Peyer's patch (tissue), 4 donors: ENCODE measurements around the gene ANKMY1. TPM values are rescaled to one million over a fixed set of nuclear protein-coding genes. Genes with fewer than 3 reads are reported as not detected.

Experiments used
- DNase-seq, 3 donors: peaks; one replicate each; pipeline ENCODE4 v3.0.0-alpha.2; 2017 to 2019
- H3K27ac ChIP-seq, 4 donors: fragments of 200-600 bp; sonication (generic); one replicate each; pipeline ENCODE4 v1.5.1; 2016 to 2019
- H3K27me3 ChIP-seq, 2 donors: fragments of 200-600 bp; sonication (generic); one replicate each; pipeline ENCODE4 v1.5.1; 2019
- H3K36me3 ChIP-seq, 3 donors: fragments of 200-600 bp; sonication (generic); one replicate each; pipeline ENCODE4 v1.5.1; 2016 to 2019
- H3K4me1 ChIP-seq, 4 donors: fragments of 200-600 bp; sonication (generic); one replicate each; pipeline ENCODE4 v1.5.1; 2016 to 2019
- H3K4me3 ChIP-seq, 4 donors: fragments of 200-600 bp; sonication (generic); 1 replicate in 3 of 4; 2 replicates in 1 of 4; pipeline ENCODE4 v1.5.1; 2016 to 2019; ENCODE audit warnings: mild to moderate bottlenecking in 1 of 4
- H3K9me3 ChIP-seq, 4 donors: fragments of 200-600 bp; sonication (generic); one replicate each; pipeline ENCODE4 v1.5.1; 2016 to 2019; ENCODE audit warnings: mild to moderate bottlenecking in 1 of 4
- POLR2A ChIP-seq, 2 donors: fragments of 450-650 bp; IDR thresholded peaks; one replicate each; pipeline ENCODE4 v1.5.1; 2017; ENCODE audit warnings: antibody characterized with exemption in 2 of 2, mild to moderate bottlenecking in 2 of 2, moderate library complexity in 2 of 2
- total RNA-seq, 4 donors: library from RNA; depleted of rRNA; stranded (reverse); fragments of >200 nt; gene quantifications; one replicate each; pipeline ENCODE4 v1.1.0, GENCODE V29; 2016
- TF ChIP-seq, protein P1 (sequence below), 6 experiments: fragments of 450-650 bp in 4 of 6; fragments of 200-600 bp in 2 of 6; sonication (generic) in 1 of 6; IDR thresholded peaks; one replicate each; pipeline ENCODE4 v1.5.1; 2017 to 2019; ENCODE audit warnings: antibody characterized with exemption in 6 of 6, mild to moderate bottlenecking in 3 of 6, moderate library complexity in 1 of 6

ANKMY1 gene
- total RNA-seq, 4 donors from 2014 or later, result 27.8 to 89.1 (median 40.1) TPM

DNA sequence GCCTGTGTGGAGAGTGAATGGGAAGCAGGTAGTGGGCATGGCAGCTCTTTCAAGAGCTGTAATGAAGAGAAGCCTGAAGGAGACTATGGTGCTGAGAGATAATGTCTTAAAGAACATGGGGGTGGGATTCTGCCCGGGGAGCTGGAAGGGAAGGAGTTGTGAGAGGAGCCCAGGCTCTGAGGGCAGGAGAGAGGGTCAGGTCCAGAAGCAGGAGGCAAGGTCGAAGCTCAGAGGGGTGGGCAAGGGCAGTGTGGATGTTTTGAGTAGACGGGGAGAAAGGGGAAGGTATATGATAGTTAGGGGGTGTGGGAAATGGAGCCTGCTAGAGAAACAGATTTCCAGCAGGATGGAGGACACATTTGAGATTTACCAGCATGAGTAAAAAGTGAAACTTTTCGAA, 30.9 kb upstream of the ANKMY1 start:
- TF ChIP-seq, protein P1, sequence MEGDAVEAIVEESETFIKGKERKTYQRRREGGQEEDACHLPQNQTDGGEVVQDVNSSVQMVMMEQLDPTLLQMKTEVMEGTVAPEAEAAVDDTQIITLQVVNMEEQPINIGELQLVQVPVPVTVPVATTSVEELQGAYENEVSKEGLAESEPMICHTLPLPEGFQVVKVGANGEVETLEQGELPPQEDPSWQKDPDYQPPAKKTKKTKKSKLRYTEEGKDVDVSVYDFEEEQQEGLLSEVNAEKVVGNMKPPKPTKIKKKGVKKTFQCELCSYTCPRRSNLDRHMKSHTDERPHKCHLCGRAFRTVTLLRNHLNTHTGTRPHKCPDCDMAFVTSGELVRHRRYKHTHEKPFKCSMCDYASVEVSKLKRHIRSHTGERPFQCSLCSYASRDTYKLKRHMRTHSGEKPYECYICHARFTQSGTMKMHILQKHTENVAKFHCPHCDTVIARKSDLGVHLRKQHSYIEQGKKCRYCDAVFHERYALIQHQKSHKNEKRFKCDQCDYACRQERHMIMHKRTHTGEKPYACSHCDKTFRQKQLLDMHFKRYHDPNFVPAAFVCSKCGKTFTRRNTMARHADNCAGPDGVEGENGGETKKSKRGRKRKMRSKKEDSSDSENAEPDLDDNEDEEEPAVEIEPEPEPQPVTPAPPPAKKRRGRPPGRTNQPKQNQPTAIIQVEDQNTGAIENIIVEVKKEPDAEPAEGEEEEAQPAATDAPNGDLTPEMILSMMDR (IDR thresholded peaks at IDR 0.05), result no peak
- no peak for TF ChIP-seq POLR2A (IDR thresholded peaks at IDR 0.05)
- no peak overlapping the region for H3K4me3 ChIP-seq
- H3K27ac ChIP-seq, result no peak overlapping the region

DNA sequence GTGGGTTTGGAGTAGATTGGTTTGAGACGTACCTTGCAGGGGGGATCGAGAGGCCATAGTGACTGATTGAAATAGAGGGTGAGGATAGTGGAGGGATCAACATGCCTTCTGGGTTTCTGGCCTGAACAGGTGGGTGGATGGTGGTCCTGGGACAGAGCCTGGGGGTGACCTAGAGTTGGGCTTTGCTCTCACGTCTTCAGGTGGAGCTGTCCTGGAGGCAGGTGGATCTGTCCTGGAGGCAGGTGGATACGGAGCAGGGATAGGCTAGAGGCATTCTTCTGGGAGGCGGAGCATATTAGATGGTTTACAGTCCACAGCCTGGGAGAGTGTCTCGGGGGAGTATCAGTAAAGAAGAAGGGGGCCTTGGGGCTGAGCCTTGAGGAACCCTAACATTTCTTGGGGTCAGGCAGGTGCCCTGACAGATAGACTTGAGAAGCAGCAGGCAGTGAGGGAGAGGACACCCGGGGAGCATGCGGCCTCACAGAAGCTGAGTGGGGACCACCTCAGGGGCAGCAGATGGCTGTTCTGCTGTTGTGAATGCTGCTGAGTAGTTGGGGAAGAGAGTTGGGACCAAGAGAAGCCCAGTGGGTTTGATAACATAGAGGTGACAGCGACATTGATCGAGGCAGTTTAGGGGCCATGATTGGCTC, 30.3 kb upstream of the ANKMY1 start:
- peak in 1 of 3 donors; percentile 39 for DNase-seq
- Histone ChIP-seq H3K9me3 (no peaks in the 10 kb centered on the region), H3K27me3 (no peaks in the 10 kb centered on the region), H3K4me3 (peak overlapping the region in 2 of 4 donors; percentile 66 to 98), H3K27ac (no peak overlapping the region), H3K4me1 (peaks cover 15 to 31% (median 17%) of the 10 kb centered on the region in 4 donors), H3K36me3 (peaks cover 0 to 38% (median 0%) of the 10 kb centered on the region in 3 donors)
- TF ChIP-seq, protein P1 (IDR thresholded peaks at IDR 0.05), result no peak
- no peak for TF ChIP-seq POLR2A (IDR thresholded peaks at IDR 0.05)

More for the DNA sequence above, 30.9 kb upstream of the ANKMY1 start:
- Histone ChIP-seq H3K36me3 (peaks cover 0 to 38% (median 0%) of the 10 kb centered on the region in 3 donors), H3K4me1 (peaks cover 15 to 31% (median 17%) of the 10 kb centered on the region in 4 donors), H3K9me3 (no peaks in the 10 kb centered on the region), H3K27me3 (no peaks in the 10 kb centered on the region)
- DNase-seq, result peak in 1 of 3 donors; percentile 19

DNA sequence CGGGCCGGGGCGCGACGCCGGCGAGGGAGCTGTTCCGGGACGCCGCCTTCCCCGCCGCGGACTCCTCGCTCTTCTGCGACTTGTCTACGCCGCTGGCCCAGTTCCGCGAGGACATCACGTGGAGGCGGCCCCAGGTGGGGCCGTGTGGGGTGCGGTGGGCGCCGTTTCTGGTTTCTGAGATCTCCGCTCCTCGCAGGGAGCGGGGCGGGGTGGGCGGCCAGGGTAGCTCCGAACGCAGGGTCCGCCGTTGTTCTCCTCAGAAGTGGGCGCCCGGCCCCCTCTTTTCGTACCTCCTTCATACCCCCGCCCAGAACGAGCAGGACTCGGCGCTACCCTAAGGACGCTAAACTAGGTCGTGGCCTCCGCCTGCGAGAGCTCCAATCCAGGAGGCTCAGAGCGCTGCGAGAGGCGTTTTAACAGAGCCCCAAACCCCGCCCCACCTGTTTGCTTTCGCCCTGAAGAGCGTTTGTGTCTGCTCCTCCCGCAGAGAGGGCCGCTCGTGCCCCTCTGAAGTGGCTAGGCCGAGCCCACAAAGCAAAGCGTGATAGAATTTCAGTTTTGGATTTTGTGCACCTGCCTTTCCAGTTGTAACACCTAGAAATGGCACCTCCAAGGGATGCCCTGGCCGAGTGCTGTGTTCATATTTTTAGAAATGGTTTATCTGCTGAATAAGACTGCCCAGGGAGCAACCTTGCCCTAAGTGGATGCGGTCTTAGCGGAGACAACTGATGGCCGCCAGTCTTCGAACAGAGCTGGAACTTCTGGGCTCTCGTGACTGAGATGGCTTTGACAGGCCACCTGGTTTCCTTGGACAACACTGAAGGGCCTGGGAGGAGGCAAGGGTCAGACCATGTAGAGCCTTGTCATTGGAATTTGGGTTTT, 29.4 kb upstream of the ANKMY1 start:
- peak overlapping the region; percentile 82 to 99 (median 90) for H3K27ac ChIP-seq
- DNase-seq, result peak; percentile 39 to 69 (median 60)
- peak overlapping the region; percentile 66 to 98 (median 79) for H3K4me3 ChIP-seq
- no peak for TF ChIP-seq POLR2A (IDR thresholded peaks at IDR 0.05)
- TF ChIP-seq, protein P1 (IDR thresholded peaks at IDR 0.05), result no peak
- H3K4me1 ChIP-seq, result peaks cover 15 to 31% (median 17%) of the 10 kb centered on the region in 4 donors
- peaks cover 0 to 29% (median 0%) of the 10 kb centered on the region in 3 donors for H3K36me3 ChIP-seq
- H3K27me3 ChIP-seq, result no peaks in the 10 kb centered on the region
- no peaks in the 10 kb centered on the region for H3K9me3 ChIP-seq

DNA sequence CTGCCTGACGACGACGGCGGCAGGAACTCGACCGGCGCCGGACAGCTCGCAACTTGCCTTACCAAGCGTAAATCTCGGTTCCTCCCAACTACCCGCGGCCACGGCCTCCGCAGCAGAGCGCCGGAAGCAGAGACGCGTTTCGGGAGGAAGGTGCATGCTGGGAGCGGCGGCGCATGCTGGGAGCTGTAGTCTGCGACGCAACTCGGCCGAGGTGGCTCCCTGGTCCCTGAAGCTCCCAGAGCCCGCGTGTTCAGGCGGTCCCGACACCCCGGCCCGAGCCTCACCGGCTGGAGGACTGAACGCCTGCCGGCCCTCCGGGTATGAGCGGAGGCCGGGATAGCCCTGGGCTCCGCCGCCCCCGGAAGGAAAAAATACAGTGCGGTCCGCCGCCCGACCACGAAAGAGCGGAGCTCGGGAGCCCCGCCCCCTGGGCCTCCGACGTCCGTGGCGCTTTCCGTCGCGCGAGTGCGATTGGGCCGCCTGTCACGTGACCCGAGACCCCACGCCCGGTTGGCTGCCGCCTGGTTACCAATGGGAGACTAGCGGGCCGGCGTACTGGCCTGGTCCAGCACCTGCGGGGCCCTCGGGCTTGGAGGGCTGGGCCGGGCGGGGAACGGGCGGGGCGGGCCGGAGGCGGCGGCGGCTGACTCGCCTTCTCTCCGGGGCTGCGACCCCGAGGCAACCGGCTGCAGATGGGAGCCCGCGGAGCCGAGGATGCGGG, 28.6 kb upstream of the ANKMY1 start, which contains the start of gene CAPN10:
TSS of gene CAPN10 (plus strand) at position 537 of the 721 bp plus-strand sequence. CDS start at position 715, 178 bp downstream.
- DNase-seq, result peak; percentile 97 to 99 (median 99)
- Histone ChIP-seq H3K4me1 (peaks cover 15 to 31% (median 17%) of the 10 kb centered on the region in 4 donors), H3K27ac (peak within 1 kb of the TSS; percentile 82 to 99 (median 90)), H3K36me3 (peaks cover 0 to 21% (median 0%) of the 10 kb centered on the region in 3 donors), H3K9me3 (no peaks in the 10 kb centered on the region), H3K27me3 (no peaks in the 10 kb centered on the region), H3K4me3 (peak within 1 kb of the TSS; percentile 66 to 98 (median 79))
- TF ChIP-seq, protein P1 (IDR thresholded peaks at IDR 0.05), result no peak
- peak; percentile 49 for TF ChIP-seq POLR2A (IDR thresholded peaks at IDR 0.05)

DNA sequence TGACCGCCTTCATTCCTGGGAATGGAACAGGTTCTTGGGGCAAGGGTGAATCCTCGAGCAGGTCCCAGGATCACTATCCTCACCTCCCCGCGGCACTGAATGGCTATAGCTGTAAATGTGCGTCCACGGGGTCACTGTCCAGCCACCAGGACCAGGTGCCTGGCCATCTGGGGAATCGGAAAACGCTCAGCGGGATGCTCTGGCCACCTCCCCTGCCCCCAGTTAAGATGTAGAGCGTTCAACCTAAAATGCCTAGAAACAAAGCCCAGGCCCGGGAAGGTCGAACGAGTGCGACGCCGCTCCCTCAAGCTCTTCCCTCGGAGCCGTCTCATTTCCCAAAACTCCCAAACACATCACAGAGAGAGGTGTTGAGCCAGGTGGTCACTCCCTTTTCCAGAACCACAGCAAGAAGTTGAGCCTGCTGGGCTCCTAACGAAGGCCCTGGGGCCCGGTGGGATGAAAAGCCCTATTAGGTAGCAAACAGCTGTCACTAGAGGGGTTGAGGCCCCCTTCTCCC, 28.0 kb upstream of the ANKMY1 start:
- Histone ChIP-seq H3K4me1 (peaks cover 15 to 31% (median 17%) of the 10 kb centered on the region in 4 donors), H3K36me3 (peaks cover 0 to 15% (median 0%) of the 10 kb centered on the region in 3 donors), H3K27ac (peak overlapping the region; percentile 82 to 99 (median 90)), H3K4me3 (peak overlapping the region; percentile 66 to 98 (median 79)), H3K9me3 (no peaks in the 10 kb centered on the region), H3K27me3 (no peaks in the 10 kb centered on the region)
- no peak for DNase-seq
- TF ChIP-seq, protein P1 (IDR thresholded peaks at IDR 0.05), result no peak
- no peak for TF ChIP-seq POLR2A (IDR thresholded peaks at IDR 0.05)
